ENCODE results near the gene MAP3K12. TPM values are rescaled to one million over a fixed set of nuclear protein-coding genes. Genes with fewer than 3 reads are reported as not detected.

MAP3K12 gene
- total and polyA plus RNA-seq, 2 experiments from 2014 or later, result 10.0 to 16.0 TPM

DNA sequence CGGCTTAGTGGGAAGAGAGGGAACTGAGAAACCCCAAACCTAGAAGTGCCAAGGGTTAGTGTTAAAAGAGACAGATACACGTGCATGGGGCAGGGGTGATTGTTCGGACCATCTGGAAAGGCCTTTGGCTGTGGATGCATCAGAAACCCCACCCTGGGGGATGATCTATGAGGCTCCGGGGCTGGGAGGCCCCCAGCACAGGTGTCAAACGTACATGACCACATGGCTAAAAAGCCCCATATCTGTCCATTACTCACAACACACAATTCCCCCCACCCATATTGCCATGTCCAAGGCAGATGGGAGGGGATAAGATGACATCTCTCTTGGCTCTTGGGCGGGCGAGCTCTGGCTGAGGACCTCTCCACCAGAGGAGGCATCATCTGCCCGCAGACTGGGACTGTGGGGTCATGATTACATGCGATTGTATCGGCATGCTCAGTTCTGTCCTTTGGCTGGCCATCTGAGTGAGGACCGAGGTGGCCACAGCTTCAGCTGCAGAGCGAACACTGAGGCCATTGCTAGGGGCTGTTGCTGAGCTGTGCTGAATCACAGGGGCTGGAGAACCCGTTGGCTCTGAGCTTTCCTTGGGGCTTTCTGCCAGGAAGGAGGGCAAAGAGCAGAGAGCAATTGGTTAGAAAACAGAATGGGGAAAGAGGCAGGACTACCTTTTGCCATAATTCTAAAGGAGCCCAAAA is 17.6 kb upstream of the MAP3K12 start:
- H3K9me2 ChIP-seq (replicated peaks; ENCODE audit: insufficient read depth), result no peaks in the 10 kb centered on the region
- no peak for TF ChIP-seq EZH2phosphoT487 (IDR thresholded peaks at IDR 0.05; ENCODE audit: low read depth, severe bottlenecking, unreplicated experiment)
- TF ChIP-seq, protein P1, sequence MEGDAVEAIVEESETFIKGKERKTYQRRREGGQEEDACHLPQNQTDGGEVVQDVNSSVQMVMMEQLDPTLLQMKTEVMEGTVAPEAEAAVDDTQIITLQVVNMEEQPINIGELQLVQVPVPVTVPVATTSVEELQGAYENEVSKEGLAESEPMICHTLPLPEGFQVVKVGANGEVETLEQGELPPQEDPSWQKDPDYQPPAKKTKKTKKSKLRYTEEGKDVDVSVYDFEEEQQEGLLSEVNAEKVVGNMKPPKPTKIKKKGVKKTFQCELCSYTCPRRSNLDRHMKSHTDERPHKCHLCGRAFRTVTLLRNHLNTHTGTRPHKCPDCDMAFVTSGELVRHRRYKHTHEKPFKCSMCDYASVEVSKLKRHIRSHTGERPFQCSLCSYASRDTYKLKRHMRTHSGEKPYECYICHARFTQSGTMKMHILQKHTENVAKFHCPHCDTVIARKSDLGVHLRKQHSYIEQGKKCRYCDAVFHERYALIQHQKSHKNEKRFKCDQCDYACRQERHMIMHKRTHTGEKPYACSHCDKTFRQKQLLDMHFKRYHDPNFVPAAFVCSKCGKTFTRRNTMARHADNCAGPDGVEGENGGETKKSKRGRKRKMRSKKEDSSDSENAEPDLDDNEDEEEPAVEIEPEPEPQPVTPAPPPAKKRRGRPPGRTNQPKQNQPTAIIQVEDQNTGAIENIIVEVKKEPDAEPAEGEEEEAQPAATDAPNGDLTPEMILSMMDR (IDR thresholded peaks at IDR 0.05; ENCODE audit: poor library complexity), result no peak
- TF ChIP-seq EZH2 (IDR thresholded peaks at IDR 0.05; ENCODE audit: borderline replicate concordance), result no peak
- H3K9me3 ChIP-seq (ENCODE audit: low read depth), result no peaks in the 10 kb centered on the region
- H3K79me2 ChIP-seq, result no peaks in the 10 kb centered on the region
- H3K4me2 ChIP-seq, result no peak overlapping the region
- H3K4me1 ChIP-seq (ENCODE audit: insufficient read depth), result no peaks in the 10 kb centered on the region
- H3K4me3 ChIP-seq, result no peak overlapping the region
- no peaks in the 10 kb centered on the region for H3K36me3 ChIP-seq (replicated peaks; ENCODE audit: insufficient read depth, low read depth)
- H4K20me1 ChIP-seq (ENCODE audit: insufficient read depth, poor library complexity, severe bottlenecking), result no peaks in the 10 kb centered on the region
- no peak for DNase-seq (ENCODE audit: low spot score)
- 93% methylated on average over 13 of the region's 13 CpGs for WGBS (ENCODE audit: low lambda C conversion rate, missing lambda C conversion rate)
- no peaks in the 10 kb centered on the region for H3K27me3 ChIP-seq
- no peak overlapping the region for H2AFZ ChIP-seq
- no peak overlapping the region for H3K27ac ChIP-seq

DNA sequence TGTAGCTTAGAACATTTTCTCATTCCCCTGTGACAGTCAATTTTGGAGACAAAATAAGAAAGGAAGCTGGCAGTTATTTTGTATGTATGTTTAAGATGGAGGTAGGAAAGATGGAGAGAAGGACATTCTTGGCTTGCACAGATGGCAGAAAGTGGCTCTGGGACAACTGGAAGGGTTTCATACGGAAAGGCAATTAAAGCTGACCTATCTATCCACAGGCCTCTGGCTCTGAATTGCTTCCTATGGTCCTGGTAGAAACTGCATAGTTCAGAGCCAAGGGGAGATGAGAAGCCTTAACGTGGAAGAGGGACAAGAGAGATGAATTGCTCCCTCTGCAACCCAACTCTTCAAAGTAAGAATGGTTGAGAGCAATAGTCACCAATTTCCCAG is 16.0 kb upstream of the MAP3K12 start:
- Histone ChIP-seq H3K27ac (no peak overlapping the region), H3K4me2 (no peak overlapping the region), H2AFZ (no peak overlapping the region), H3K79me2 (no peaks in the 10 kb centered on the region), H3K36me3 (replicated peaks; ENCODE audit: insufficient read depth, low read depth) (no peaks in the 10 kb centered on the region), H3K9me3 (ENCODE audit: low read depth) (no peaks in the 10 kb centered on the region), H3K4me1 (ENCODE audit: insufficient read depth) (no peaks in the 10 kb centered on the region), H3K27me3 (no peaks in the 10 kb centered on the region), H4K20me1 (ENCODE audit: insufficient read depth, poor library complexity, severe bottlenecking) (no peaks in the 10 kb centered on the region), H3K9me2 (replicated peaks; ENCODE audit: insufficient read depth) (no peaks in the 10 kb centered on the region), H3K4me3 (no peak overlapping the region)
- DNase-seq (ENCODE audit: low spot score), result no peak
- TF ChIP-seq EZH2 (IDR thresholded peaks at IDR 0.05; ENCODE audit: borderline replicate concordance) (no peak), EZH2phosphoT487 (IDR thresholded peaks at IDR 0.05; ENCODE audit: low read depth, severe bottlenecking, unreplicated experiment) (no peak)
- WGBS (ENCODE audit: low lambda C conversion rate, missing lambda C conversion rate), result 95% methylated on average over 2 of the region's 2 CpGs

DNA sequence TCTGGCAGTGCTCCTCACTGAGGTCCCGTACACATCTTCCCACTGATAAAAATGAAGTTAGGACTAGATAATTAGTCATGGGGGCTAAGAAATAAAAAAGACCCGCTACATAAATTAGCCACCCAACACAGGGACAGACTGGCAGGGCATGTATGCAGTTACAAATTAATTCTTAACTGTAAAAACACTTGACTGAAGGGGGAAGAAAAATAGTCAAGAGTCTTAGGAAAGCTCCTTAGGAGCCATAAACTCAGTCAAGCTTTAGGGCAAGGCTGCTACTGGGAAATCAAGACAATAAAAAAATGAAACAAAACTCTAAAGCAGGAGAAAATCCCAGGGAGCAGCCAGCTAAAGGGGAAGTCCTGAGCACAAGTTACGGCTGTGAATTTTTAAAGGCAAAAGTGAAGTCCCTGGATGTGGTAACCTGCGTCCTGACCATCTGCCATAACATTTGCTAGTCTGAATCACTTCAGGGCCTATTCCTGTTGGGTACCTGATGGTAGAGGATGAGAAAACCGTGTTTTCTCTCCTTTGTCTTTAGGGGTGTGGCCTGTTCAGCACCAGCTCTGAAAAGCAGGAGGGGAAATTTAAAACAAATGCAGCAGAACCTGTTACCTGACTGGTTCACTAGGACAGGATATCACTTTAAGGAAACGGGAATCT is 15.5 kb upstream of the MAP3K12 start:
- Histone ChIP-seq H3K4me3 (no peak overlapping the region), H4K20me1 (ENCODE audit: insufficient read depth, poor library complexity, severe bottlenecking) (no peaks in the 10 kb centered on the region), H3K4me2 (no peak overlapping the region), H3K4me1 (ENCODE audit: insufficient read depth) (no peaks in the 10 kb centered on the region), H2AFZ (no peak overlapping the region), H3K36me3 (replicated peaks; ENCODE audit: insufficient read depth, low read depth) (no peaks in the 10 kb centered on the region), H3K27ac (no peak overlapping the region), H3K9me2 (replicated peaks; ENCODE audit: insufficient read depth) (no peaks in the 10 kb centered on the region), H3K27me3 (no peaks in the 10 kb centered on the region), H3K9me3 (ENCODE audit: low read depth) (no peaks in the 10 kb centered on the region), H3K79me2 (no peaks in the 10 kb centered on the region)
- DNase-seq (ENCODE audit: low spot score), result no peak
- WGBS (ENCODE audit: low lambda C conversion rate, missing lambda C conversion rate), result 93% methylated on average over 6 of the region's 6 CpGs
- TF ChIP-seq EZH2 (IDR thresholded peaks at IDR 0.05; ENCODE audit: borderline replicate concordance) (no peak), EZH2phosphoT487 (IDR thresholded peaks at IDR 0.05; ENCODE audit: low read depth, severe bottlenecking, unreplicated experiment) (no peak)
- TF ChIP-seq, protein P1 (IDR thresholded peaks at IDR 0.05; ENCODE audit: poor library complexity), result no peak

DNA sequence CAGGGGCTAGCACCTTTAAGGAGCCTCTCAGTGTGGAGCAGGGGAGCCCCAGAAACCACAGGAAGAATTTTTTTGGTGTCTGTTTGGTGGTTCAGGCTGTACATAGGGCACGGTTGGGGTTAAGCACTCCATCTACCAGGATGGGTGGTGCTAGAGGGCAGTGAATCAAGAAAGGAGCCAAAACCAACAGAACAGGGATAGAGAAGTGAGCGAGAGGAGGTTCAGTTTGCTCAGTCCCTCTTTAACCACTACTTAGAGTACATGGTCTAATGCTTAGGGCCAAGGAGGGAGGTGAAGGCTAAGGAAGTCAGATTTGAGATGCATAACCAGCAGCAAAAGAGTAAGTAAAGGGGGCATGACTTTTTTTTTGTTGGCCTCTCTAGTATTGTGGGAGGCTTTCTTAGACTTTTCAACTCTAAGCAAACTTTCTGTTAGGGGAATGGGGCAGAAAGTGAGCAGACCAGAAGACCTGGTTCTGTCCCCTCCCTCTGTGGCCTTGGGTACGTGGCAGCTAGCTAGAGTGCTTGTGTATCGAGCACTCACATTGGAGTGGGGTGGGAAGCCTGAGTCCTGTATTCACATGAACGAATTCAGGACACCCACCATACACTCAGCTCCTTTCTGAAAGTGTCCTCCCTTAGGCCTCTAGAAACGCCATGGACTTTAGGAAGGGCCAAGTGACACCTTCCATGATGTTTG is 14.6 kb upstream of the MAP3K12 start:
- WGBS (ENCODE audit: low lambda C conversion rate, missing lambda C conversion rate), result 93% methylated on average over 6 of the region's 6 CpGs
- Histone ChIP-seq H3K27ac (no peak overlapping the region), H3K36me3 (replicated peaks; ENCODE audit: insufficient read depth, low read depth) (no peaks in the 10 kb centered on the region)

More for the DNA sequence above, 14.6 kb upstream of the MAP3K12 start:
- H3K4me3 ChIP-seq, result no peak overlapping the region
- H4K20me1 ChIP-seq (ENCODE audit: insufficient read depth, poor library complexity, severe bottlenecking), result no peaks in the 10 kb centered on the region
- H3K27me3 ChIP-seq, result no peaks in the 10 kb centered on the region
- H3K4me2 ChIP-seq, result no peak overlapping the region
- no peaks in the 10 kb centered on the region for H3K79me2 ChIP-seq
- TF ChIP-seq, protein P1 (IDR thresholded peaks at IDR 0.05; ENCODE audit: poor library complexity), result no peak
- TF ChIP-seq EZH2phosphoT487 (IDR thresholded peaks at IDR 0.05; ENCODE audit: low read depth, severe bottlenecking, unreplicated experiment) (no peak), EZH2 (IDR thresholded peaks at IDR 0.05; ENCODE audit: borderline replicate concordance) (no peak)
- H2AFZ ChIP-seq, result no peak overlapping the region
- no peak for DNase-seq (ENCODE audit: low spot score)
- H3K9me2 ChIP-seq (replicated peaks; ENCODE audit: insufficient read depth), result no peaks in the 10 kb centered on the region
- no peaks in the 10 kb centered on the region for H3K9me3 ChIP-seq (ENCODE audit: low read depth)
- H3K4me1 ChIP-seq (ENCODE audit: insufficient read depth), result no peaks in the 10 kb centered on the region

Measured in hepatocyte (in vitro differentiated cells).